ENCODE results near the gene IGF2BP3. TPM values are rescaled to one million over a fixed set of nuclear protein-coding genes. Genes with fewer than 3 reads are reported as not detected.
A peak's percentile ranks its signal among the peaks of the same experiment; 100 is the strongest.
"Not testable (repeated sequence)": the region's sequence is repeated elsewhere in the genome, so short reads cannot be mapped to it uniquely, and the experiment has no call there.

Gene IGF2BP3
- under 1 TPM in 2 of 4 donors, not detected in 2; 0.13 to 0.35 TPM for total RNA-seq

GRCh38 chr7:23470330-23471105 lies at the start of gene IGF2BP3:
Gene IGF2BP3, minus strand, starts transcription at chr7:23470491. Its CDS starts 381 bp downstream, at chr7:23470110.
- TF ChIP-seq POLR2AphosphoS5 (IDR thresholded peaks at IDR 0.05) (peak; percentile 12), POLR2A (IDR thresholded peaks at IDR 0.05) (no peak)
- H3K27ac ChIP-seq = no peak within 1 kb of the TSS
- peaks cover 0 to 4% (median 0%) of the 10 kb centered on the region in 3 donors for H3K9me3 ChIP-seq
- H3K4me3 ChIP-seq = peak within 1 kb of the TSS in 1 of 2 donors; percentile 49
- 2 to 4% methylated on average over 24 to 31 of the region's 34 CpGs for WGBS, 2 donors (ENCODE audit: low coverage in 1 of 2)
- peaks cover 100% of the 10 kb centered on the region for H3K27me3 ChIP-seq
- no peak for ATAC-seq
- H3K36me3 ChIP-seq = no peaks in the 10 kb centered on the region
- peaks cover 0 to 59% (median 46%) of the 10 kb centered on the region in 3 donors for H3K4me1 ChIP-seq

DNA sequence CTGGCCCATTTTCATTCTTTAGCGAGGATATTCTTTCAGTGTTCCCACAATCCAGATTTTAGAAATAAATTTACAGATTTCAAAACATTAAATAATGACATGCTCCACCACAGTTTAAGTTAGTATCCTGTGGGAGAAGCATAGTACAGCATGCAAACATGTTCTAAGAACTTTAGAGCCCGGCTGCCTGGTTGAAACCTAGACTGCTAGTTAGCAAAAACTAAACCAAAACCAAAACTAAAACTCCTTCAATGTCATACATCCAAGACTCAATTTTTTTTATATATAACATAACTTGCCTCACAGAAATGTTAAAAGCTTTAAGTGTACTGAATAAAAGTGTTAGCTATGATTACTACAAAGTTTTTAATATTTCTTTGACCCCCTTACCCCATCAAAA lies 44.5 kb upstream of the IGF2BP3 start:
- peaks cover 3 to 100% of the 10 kb centered on the region in 2 donors for H3K36me3 ChIP-seq
- ATAC-seq = no peak
- no peaks in the 10 kb centered on the region for H3K27me3 ChIP-seq
- TF ChIP-seq EP300 (IDR thresholded peaks at IDR 0.05) = no peak
- no peak for TF ChIP-seq CTCF (IDR thresholded peaks at IDR 0.05)
- no peak for TF ChIP-seq POLR2AphosphoS5 (IDR thresholded peaks at IDR 0.05)
- no peak for TF ChIP-seq POLR2A (IDR thresholded peaks at IDR 0.05)
- no peak overlapping the region for H3K27ac ChIP-seq
- H3K9me3 ChIP-seq = no peaks in the 10 kb centered on the region
- WGBS, 2 donors (ENCODE audit: low coverage in 1 of 2) = 92 to 100% methylated on average over 1 to 2 of the region's 2 CpGs
- H3K4me3 ChIP-seq = no peak overlapping the region
- no peaks in the 10 kb centered on the region for H3K4me1 ChIP-seq

DNA sequence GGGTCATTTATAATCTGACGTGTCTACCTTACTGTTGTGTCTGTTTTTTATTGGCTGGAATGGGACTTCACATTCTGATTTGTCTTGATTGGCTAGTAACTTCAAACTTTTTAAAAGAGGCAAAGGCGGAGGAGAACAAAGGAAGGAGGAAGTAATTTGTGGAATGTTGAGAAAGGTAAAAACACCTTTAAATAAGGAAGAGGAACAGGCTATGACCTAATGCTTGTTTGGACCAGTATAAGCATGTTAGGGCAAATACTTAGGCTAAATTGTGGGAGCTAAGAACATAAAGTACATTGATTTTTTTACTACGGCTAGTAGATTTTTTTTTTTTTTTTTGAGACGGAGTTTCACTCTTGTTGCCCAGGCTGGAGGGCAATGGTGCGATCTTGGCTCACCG lies 43.5 kb upstream of the IGF2BP3 start:
- not testable (repeated sequence) for H3K9me3 ChIP-seq, ATAC-seq, H3K4me1 ChIP-seq, H3K4me3 ChIP-seq, H3K27me3 ChIP-seq, H3K27ac ChIP-seq
- H3K36me3 ChIP-seq = peaks cover 3 to 100% of the 10 kb centered on the region in 2 donors
- WGBS, 2 donors (ENCODE audit: low coverage in 1 of 2) = 86 to 92% methylated on average over 2 to 6 of the region's 6 CpGs

DNA sequence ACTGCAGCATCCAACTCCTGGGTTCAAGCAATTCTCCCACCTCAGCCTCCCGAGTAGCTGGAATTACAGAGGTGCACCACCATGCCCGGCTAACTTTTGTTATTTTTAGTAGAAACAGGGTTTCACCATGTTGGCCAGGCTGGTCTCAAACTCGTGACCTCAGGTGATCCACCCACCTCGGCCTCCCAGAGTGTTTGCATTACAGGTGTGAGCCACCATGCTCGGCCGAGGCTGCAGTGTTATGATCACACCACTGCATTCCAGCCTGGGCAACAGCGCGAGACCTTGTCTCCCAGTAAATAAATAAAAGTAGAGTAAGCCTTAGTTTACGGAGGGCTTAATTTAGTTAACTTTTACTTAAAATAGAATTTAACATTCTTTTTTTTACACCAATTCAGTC lies 23.7 kb upstream of the IGF2BP3 start:
- H3K4me1 ChIP-seq = peaks cover 0 to 6% (median 0%) of the 10 kb centered on the region in 3 donors
- H3K36me3 ChIP-seq = peaks cover 0 to 4% of the 10 kb centered on the region in 2 donors
- ATAC-seq = no peak
- H3K27me3 ChIP-seq = no peaks in the 10 kb centered on the region
- 78% methylated on average over 7 of the region's 9 CpGs; no CpG with 5 or more reads in 1 of the 2 donors for WGBS, 2 donors (ENCODE audit: low coverage in 1 of 2)
- H3K4me3 ChIP-seq = no peak overlapping the region
- no peak overlapping the region for H3K27ac ChIP-seq
- TF ChIP-seq CTCF (IDR thresholded peaks at IDR 0.05) (no peak), POLR2A (IDR thresholded peaks at IDR 0.05) (no peak), POLR2AphosphoS5 (IDR thresholded peaks at IDR 0.05) (no peak), EP300 (IDR thresholded peaks at IDR 0.05) (no peak)
- H3K9me3 ChIP-seq = no peaks in the 10 kb centered on the region

DNA sequence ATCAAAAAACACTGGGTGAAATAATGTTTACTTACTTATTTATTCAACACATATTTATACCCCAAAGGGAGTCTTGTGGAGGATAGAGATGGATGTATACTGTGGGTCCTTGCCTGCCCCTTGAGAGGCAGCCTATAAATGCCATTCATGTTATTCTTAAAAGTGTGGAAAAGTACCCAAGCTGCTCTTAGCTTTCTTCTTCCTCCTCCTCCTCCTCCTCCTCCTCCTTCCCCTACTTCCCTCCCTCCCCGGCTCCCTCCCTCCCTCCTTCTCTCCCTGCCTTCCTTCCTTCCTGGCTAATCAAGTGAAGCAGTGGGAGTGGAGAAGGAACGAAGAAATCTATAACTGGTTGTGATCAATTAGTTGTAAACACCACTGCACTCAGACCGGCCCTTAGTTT lies 21.2 kb upstream of the IGF2BP3 start:
- Histone ChIP-seq H3K4me3 (no peak overlapping the region), H3K27ac (no peak overlapping the region), H3K9me3 (no peaks in the 10 kb centered on the region), H3K27me3 (no peaks in the 10 kb centered on the region), H3K36me3 (peaks cover 0 to 3% of the 10 kb centered on the region in 2 donors), H3K4me1 (peaks cover 0 to 6% (median 0%) of the 10 kb centered on the region in 3 donors)
- 46% methylated on average over 2 of the region's 3 CpGs; no CpG with 5 or more reads in 1 of the 2 donors for WGBS, 2 donors (ENCODE audit: low coverage in 1 of 2)
- TF ChIP-seq POLR2AphosphoS5 (IDR thresholded peaks at IDR 0.05) = no peak
- ATAC-seq = no peak

GRCh38 chr7:23490357-23491135 lies 20.3 kb upstream of the IGF2BP3 start:
- H3K27me3 ChIP-seq = no peaks in the 10 kb centered on the region
- peak; percentile 4 for TF ChIP-seq POLR2AphosphoS5 (IDR thresholded peaks at IDR 0.05)
- no peak for TF ChIP-seq EP300 (IDR thresholded peaks at IDR 0.05)
- TF ChIP-seq CTCF (IDR thresholded peaks at IDR 0.05) = no peak
- no peak for TF ChIP-seq POLR2A (IDR thresholded peaks at IDR 0.05)
- peak overlapping the region in 3 of 4 donors; percentile 52 to 73 (median 57) for H3K27ac ChIP-seq
- H3K36me3 ChIP-seq = peaks cover 0 to 3% of the 10 kb centered on the region in 2 donors
- H3K4me1 ChIP-seq = peaks cover 0 to 6% (median 0%) of the 10 kb centered on the region in 3 donors
- WGBS, 2 donors (ENCODE audit: low coverage in 1 of 2) = 40% methylated on average over 2 of the region's 56 CpGs; no CpG with 5 or more reads in 1 of the 2 donors
- peak overlapping the region; percentile 54 to 59 for H3K4me3 ChIP-seq
- no peaks in the 10 kb centered on the region for H3K9me3 ChIP-seq
- peak; percentile 80 for ATAC-seq

GRCh38 chr7:23488714-23489113 lies 18.4 kb upstream of the IGF2BP3 start:
- not testable (repeated sequence) for H3K4me3 ChIP-seq, H3K9me3 ChIP-seq, H3K27ac ChIP-seq, H3K27me3 ChIP-seq, H3K4me1 ChIP-seq, H3K36me3 ChIP-seq, ATAC-seq
- WGBS, 2 donors (ENCODE audit: low coverage in 1 of 2) = 90 to 93% methylated on average over 12 to 13 of the region's 13 CpGs

Data from gastroesophageal sphincter (tissue), 4 donors.